GM18870 (cell line): Measurements from ENCODE around the gene MICOS13.
A peak's percentile ranks its signal among the peaks of the same experiment; 100 is the strongest.
"Not testable (repeated sequence)": the region's sequence is repeated elsewhere in the genome, so short reads cannot be mapped to it uniquely, and the experiment has no call there.

ENCODE experiments used
- ATAC-seq: cut with Tn5 transposase; IDR thresholded peaks from one replicate; pipeline ENCODE4 v1.9.1; 2021; ENCODE audit warnings: moderate library complexity; ENCODE audit not compliant: unreplicated experiment

Gene MICOS13, protein sequence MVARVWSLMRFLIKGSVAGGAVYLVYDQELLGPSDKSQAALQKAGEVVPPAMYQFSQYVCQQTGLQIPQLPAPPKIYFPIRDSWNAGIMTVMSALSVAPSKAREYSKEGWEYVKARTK

DNA sequence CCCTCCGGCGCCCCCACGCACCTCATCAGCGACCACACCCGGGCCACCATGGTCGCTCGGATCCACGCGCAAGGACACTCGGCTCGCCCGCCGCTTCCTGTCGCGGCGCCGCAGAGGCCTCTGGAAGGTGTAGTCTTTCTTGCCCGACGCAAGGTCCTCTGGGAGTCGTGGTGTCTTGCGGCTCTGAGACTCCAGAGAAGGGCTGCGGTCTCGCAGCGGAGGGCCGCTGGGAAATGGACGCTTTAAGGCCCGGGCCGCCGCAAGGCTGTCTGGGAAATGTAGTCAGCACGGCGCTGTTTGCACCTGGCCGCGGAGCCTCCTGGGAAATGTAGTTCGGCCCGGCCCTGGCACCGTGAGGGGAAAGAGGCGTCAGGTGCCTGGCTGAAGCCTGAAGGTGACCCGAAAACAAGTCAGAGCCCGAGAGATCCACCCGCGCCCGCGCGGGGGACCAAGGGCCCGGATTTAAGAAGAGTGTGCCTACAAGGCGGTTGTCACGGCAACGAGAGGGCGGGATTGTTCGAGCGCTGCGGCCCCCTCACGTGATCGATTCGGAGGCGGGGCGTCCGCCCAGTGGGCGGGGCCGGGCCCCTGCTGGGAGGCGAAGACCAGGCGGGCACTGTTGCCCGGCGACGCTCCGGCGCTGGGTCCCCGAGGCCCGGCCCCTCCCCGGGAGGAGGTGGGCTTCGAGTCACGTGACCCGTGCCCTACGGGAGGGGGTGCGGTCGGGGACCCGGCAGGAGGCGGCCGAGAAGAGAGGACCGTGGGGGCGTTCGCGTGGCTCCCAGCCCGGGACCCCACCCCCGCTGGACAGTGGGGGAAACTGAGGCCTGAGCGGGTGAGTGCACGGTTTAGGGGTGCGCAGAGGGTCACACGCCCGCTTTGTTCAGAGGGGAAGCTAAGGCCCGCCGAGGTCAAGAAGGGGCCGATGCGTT, at the start of gene MICOS13, which contains the start of gene HSD11B1L:
Gene MICOS13, minus strand, starts transcription at position 80 of the 932 bp plus-strand sequence. Its CDS starts 30 bp downstream, at position 50.
Gene HSD11B1L, plus strand, starts transcription at position 591 of the 932 bp plus-strand sequence. CDS start 3,806 bp downstream, outside the sequence.
- peak; percentile 86 for ATAC-seq

DNA sequence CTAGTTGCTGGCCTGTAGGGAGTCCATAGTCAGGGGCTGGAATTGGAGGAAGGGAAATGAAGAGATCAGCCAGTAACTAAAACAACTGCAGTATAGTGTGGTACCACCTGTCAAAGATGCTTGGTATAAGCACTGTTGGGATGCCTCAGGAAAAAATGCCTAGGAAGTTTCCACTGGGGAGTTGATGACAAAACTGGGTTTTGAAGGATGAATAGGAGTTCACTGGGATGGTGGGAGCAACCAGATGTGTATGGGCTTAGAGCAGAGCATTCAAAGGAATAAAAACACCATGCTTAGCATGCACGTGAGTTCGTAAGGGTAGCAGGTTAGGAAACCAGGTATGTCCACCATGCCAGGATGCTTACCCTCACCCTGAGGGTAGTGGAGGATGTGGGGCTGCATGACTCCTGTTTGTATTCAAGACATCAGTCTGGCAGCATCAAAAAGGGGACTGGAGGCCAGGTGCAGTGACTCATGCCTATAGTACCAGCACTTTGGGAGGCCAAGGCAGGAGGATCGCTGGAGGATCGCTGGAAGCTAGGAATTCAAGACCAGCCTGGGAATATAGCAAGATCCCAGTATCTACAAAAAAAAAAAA, 47.2 kb upstream of the MICOS13 start:
- no peak for ATAC-seq

DNA sequence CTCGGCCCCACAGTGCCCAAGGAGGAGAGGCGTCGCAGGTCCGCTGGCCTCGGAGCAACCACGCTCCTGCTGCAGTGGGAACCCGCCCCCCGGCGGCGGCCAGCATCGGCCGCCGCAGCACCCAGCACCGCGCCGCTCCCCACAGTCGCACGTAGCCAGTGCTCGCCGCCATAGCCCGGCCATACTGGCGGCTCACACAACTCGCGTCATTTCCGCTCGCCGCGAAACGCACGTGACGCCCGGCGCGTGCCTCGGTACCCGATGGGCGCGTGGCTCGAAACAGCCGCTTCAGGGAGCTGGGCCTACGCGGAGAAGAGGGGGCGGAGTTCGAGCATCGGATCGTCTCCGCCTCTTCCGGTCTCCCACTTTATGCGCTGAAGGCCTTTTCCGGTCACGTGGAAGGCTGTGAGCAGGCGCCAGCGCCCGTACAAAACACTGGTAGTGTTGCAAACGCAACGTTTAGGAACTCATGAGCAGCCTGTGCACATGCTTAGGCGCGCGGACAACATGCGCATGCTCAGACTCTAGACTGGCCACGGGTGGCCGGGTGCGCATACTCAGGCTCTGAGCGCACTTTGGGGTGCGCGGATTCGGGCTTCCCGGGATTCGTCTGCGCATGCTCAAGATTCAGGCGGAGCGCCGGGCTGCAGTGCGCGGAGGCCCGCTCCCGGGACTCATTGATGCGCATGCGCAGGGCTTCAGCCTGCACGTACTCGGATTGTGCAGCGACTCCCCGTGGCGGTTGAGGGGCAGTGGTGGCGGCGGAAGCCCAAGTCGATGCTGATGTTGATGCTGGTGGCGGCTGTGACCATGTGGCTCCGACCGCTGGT, 39.9 kb upstream of the MICOS13 start, which contains the start of the genes CATSPERD and LONP1:
Gene CATSPERD, plus strand, starts transcription at position 677 of the 830 bp plus-strand sequence. Its CDS starts 101 bp downstream, at position 778.
Gene LONP1, minus strand, starts transcription at position 186 of the 830 bp plus-strand sequence. Its CDS starts 14 bp downstream, at position 172.
- peak; percentile 89 for ATAC-seq

DNA sequence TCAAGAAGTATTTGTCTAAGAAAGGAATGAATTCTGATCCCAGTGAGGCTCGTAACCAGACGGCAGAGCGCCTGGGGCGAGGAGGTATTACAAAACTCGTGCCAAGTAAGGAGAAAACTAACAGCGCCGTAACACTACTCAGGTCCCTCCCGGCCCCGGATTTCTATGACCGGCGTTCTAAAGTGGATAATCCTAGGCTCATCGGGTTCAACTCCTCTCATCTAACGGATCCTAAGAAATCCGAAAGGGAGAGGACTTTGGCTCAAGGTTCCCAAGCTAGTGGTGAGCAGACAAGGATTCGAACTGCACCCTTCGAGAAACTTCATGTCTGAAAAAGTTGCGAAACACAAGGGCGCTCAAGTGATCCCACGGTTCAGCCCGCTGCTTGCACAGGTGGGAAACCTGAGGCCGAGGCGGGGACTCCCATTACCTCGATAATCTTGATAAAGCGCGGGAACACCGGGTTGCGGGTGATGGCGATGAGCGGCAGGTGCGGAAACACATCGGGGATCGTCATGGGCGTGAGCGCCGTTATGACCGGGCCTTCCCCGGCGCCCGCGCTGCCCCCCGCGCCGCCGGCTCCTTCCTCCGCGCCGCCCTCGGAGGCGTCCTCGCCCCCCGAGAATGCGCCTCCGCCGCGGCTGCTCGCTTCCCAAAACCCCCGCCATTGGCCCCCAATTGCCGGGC, 39.1 kb upstream of the MICOS13 start:
- no peak for ATAC-seq

DNA sequence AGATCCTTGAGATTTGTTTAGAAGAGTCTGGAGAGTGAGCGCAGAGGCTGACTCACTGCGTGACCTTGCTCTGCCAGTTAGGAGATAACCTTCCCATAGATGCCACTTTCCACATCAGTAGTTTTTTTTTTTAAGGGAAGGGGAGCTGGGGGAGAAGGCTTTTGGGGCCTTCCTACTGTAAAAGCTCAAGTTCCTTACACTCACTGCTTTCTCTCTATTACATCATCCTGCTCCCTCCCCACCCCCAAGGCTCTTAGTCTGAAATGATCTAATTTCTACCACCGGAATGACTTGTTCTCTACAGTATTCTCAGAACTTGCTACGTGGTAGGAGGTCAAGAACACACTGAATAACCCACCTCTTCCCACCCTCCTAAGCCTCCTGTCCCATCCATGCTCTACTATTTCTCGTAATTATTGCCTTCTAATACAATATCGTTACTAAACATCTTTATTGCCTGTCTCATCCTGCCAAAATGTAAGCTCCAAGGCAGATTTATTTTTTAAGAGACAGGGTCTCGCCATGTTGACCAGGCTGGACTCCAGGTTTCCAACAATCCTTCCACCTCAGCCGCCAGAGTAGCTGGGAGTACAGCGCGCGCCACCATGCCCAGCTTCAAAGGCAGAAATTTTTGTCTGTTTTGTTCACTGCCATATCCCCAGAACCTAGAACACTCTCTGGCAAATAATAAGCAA, 38.4 kb upstream of the MICOS13 start:
- ATAC-seq: no peak

DNA sequence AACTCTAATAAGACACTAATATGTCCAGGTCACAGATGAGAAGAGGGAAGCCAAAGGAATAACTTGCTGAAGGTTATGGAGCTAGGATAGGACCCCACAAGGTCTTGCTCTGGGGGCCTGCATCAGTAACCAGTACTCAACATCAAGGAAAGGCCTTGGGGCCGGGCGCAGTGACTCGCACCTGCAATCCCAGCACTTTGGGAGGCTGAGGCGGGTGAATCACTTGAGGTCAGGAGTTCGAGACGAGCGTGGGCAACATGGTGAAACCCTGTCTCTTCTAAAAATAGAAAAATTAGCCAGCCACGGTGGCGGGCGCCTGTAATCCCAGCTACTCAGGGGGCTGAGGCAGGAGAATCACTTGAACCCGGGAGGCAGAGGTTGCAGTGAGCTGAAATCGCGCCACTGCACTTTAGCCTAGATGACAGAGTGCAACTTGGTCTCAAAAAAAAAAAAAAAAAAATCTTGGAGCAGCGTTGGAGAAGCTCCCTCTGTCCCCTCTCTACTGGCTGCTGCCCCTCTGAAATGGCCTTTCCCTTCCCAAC, 37.8 kb upstream of the MICOS13 start:
- no peak for ATAC-seq

DNA sequence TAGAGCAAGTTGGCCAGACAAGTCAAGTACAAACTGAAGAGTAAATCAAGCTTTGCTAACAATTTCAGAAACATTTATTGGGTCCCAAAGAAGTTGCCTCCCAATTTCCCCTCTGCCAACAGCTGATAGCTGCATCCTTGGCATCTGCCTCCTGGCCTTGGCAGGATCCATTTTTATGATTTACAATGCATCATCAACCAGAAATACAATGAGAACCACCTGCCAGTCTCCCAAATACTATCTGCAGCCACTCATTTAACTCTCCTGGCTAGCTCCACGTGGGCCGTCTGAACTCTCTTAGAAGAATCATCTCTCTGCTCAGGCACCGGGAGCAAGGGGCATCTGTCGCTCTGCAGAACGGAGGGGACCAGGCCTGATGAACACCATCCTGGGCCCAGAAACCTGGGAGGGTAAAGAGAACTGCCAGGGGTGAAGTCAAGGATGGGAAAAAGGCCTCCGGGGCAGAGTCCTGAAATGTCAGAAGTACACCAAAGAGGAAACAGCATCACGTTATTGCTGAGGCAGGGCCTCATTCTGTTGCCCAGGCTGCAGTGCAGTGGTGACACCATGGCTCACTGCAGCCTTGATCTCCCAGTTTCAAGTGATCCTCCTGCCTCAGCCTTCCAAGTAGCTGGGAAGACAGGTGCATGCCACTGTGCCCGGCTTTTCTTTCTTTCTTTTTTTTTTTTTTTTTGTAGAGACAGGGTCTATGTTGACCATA, 37.1 kb upstream of the MICOS13 start:
- ATAC-seq: no peak

DNA sequence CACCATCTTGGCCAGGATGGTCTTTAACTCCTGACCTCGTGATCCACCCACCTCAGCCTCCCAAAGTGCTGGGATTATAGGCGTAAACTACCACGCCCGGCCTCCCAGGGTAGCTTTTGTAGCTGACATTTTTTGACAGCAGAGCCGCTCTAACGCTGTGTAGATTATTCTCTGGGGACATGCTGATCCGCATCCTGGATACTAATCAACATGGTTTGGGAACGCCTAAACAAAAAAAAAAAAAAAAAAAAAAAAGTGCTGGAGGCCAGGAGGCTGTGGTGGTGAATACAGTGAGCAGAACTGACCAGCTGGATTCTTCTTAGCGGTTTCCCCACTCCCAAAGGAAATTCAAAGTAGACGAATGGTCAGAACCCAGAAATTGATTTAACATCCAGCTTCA, 34.5 kb upstream of the MICOS13 start:
- ATAC-seq: no peak

DNA sequence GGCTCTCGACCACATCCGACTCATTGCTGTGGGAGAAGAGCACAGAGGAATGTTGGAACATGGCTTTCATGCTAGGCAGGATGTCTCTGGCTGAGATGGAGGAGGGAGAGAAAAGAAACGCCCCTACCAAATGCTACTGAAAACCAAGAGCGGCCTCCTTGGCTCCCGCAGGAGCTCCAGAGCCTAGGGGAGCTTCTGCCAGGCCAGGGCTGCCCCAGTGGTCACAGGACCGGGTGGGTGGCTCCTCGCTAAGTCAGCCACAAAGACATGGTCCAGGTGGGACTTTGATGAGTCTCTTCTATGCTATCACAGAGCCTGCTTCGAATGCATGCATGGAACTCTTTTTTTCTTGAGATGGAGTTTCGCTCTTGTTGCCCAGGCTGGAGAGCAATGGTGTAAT, 32.9 kb upstream of the MICOS13 start:
- ATAC-seq: no peak

DNA sequence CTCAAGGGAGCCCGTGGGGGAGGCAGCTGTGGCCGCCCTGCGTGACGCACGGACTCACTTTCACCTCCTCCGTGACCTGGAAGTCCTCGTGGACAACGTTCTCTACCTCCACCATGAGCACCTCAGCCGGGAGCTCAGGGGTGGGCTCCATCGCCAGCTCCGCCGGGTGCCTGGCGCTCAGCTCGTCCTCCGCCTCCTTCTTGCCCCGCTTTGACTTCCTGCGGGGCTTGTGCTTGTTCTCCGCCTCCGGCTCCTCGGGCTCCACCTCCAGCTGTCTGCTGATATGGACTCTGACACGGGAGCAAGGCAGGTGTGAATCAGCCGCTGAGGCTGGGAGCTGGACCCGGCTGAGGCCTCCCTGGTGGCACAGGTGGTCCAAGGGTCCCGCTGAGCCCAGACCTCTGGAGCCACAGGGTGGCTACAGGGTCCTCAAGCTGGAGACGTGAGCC, 31.4 kb upstream of the MICOS13 start:
- ATAC-seq: no peak

DNA sequence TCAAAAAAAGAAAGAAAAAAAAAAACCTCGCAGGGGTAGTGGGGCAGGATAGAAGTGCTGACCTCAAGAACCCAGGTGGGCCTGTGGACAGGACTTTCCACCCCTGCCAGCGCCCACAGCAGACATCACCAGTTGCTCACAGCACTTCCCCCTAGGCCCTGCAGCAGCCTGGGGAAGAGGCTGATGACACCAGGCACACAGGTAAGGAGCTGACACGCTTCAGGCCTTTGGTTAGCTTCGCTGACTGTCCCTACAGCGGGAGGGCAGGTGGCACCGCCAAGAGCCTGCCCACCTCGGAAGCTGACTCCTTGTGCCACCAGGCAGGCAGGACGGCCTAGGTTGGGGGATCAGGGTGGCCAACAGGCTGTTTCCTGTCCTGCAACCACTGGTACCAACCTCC, 30.7 kb upstream of the MICOS13 start:
- ATAC-seq: no peak

DNA sequence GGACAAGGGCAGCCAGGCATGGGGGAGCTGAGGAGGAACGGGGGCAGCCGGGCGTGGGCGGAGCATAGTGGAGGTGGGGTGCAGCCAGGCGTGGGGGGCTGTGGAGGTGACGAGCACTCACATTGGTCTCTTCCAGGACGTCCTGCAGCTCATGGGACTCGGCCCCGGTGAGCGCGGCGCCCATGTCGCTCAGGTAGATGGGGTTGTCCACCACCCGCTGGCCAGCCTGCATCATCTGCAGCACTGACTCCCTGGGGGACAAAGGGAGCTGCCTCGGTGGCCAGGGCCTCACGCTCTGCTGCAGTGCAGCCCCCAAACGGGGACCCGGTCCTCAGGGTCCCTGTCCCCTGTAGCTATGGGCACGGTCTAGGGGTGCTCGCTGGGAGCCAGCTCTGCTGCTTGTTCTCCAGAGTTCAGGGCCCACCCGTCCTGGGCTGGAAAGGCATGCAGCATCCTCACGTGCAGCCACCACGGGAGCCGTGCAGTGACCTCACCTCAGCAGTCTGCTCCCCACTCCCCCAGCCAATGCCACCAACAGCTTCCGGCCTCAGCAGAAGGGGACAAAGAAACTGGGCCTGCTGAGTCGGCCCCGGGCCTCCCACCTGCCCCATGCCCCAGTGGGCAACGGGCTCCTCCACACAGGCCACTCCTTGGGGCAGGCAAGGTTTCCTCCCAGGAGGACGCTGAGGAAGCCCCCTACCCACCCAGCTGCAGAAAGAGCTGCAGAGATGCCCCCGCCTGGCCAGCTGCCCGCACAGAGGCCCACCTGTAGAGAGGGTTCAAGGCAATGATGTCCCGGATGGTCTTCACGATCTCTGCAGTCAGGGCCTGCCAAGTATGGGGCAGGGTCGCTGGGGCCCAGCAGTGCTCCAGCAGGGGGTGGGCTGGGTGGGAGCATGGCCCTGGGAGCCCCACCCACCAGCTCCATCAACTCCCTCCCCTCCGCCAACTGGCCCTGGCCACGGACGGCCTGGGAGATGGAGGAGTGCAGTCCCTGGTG, 27.6 kb upstream of the MICOS13 start:
- ATAC-seq: no peak

DNA sequence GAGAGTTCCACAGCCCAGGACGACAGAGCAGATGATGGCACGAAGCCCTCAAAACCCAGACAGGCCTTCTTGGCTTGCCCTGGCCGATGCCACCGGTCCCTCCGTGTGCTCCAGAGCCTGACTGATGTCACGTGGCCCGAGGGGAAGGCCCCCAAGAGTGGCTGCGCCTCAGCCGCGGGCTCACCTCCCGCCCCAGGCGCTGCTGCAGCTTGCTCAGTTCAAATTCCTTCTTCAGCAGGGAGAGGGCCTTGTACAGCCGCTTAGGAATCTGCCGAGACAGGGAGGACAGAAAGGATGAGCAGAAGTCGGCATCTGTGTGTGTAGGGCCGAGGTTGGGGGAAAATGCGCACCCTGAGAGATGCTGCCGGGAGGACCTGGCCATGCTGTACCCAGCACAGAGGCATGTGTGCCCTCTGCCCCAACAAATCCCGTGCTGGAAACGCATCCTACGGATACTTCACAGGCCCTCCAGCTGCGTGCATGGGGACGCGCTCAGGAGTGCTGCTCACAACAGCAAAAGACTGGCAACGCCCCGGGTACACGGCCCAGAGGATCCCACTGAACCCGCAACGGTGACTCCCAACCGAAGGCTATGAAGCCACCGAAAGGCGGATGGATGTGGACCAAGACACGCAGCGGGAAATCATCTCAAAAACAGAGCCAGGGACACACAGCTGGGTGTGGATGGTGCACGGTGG, 26.7 kb upstream of the MICOS13 start:
- ATAC-seq: no peak

DNA sequence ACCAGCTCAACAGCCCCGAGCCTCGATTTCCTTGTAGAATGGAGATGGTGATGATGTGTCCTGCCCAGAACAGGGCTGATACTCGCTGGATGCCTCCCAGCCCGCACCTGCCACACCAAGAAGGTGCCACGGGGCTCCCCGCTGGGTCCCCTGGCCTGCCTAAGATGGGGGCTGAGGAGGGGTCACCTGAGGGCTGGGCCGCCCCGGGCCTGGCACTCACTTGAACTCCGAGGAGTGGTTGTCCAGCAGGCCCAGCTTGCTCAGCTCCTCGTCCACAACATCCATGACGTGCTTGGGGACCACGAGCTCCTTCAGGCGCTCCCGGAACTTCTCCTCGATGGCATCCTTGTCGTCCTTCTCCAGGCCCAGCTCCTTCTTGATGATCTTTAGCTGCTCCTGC, 25.2 kb upstream of the MICOS13 start:
- ATAC-seq: no peak

DNA sequence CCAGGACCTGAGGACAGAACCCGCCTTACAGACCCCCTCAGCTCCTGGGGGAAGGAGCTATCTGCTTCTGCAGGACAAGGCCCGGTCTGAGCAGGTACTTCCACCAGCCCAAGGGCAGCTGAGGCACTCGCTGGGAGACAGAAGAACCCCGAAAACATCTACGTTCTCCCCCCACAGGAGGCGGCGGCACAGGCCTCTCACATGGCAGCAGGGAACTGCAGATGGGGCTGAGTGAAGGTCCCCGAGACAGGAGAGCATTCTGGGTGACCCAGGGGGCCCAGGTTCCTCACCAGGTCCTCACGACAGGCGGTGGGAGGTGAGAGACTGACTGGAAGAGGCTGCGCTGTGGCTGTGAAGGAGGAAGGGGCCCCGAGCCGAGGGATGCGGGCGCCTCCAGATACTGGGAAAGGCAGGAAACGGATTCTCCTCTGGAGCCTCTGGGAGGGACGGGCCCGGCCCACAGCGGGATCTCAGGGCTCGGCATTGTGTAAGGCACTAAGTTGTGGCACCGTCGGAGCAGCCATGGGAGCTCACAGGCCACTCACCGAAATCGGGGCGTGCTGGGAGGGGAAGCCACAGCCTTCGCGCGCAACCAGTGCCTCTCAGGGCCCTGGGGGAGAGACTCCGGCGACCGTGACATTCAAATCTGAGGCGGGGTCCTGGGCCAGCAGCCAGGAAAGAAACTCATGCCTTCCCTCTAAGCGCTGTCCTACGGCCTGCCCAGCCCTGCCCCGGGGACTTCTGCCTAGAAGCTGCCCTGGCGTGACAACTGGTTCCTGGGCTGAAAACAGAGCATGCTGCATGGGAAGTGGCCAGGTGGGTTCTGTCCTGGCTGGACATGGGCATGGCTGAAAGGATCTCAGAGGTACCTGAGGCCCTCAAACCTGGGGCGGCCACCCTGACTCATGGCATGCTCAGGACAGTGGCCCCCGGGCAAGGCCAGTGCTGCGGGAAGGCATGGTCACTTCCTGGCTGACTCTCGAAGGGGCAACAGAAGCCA, 23.8 kb upstream of the MICOS13 start:
- no peak for ATAC-seq

DNA sequence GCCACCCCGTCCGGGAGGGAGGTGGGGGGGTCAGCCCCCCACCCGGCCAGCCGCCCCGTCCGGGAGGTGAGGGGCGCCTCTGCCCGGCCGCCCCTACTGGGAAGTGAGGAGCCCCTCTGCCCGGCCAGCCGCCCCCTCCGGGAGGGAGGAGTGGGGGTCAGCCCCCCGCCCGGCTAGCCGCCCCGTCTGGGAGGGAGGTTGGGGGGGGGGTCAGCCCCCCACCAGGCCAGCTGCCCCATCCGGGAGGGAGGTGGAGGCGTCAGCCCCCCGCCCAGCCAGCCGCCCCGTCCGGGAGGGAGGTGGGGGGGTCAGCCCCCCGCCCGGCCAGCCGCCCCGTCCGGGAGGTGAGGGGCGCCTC, 21.7 kb upstream of the MICOS13 start:
- not testable (repeated sequence) for ATAC-seq
